Right renal pelvis (tissue), 4 donors: ENCODE data around the gene ASL. TPM values are rescaled to one million over a fixed set of nuclear protein-coding genes. Genes with fewer than 3 reads are reported as not detected.
"Not testable (repeated sequence)": the region's sequence is repeated elsewhere in the genome, so short reads cannot be mapped to it uniquely, and the experiment has no call there.

Experiments
- DNase-seq, 4 donors: peaks; one replicate each; pipeline ENCODE4 v3.0.0-alpha.2; 2013; ENCODE audit warnings: low read depth in 4 of 4, low spot score in 3 of 4, missing footprints in 1 of 4
- polyA plus RNA-seq, 4 donors: library from polyadenylated mRNA; unstranded; fragments of 120-200 nt; gene quantifications; one replicate each; pipeline ENCODE4 v1.2.1, GENCODE V29; 2013; ENCODE audit not compliant: insufficient read length in 4 of 4

The ASL gene
- 10 to 100 TPM; 25.1 to 34.4 (median 28.9) TPM for polyA plus RNA-seq

GRCh38 chr7:66075590-66076461 lies at the start of gene ASL:
TSS of gene ASL (plus strand) at chr7:66075819. CDS start at chr7:66076082, 263 bp downstream.
- DNase-seq: peak; percentile 85 to 88 (median 85)

GRCh38 chr7:66028342-66028741 lies 47.3 kb upstream of the ASL start:
- DNase-seq: not testable (repeated sequence)

- no peak for DNase-seq
Observed at GRCh38 chr7:66033471-66034385, 41.9 kb upstream of the ASL start.

- DNase-seq: not testable (repeated sequence)
Observed at GRCh38 chr7:66034436-66035010, 41.1 kb upstream of the ASL start.

GRCh38 chr7:66036382-66036781 lies 39.2 kb upstream of the ASL start:
- no peak for DNase-seq

- no peak for DNase-seq
Observed at GRCh38 chr7:66036788-66037187, 38.8 kb upstream of the ASL start.

GRCh38 chr7:66039094-66039670 lies 36.4 kb upstream of the ASL start:
- peak in 1 of 4 donors; percentile 16 for DNase-seq

GRCh38 chr7:66043681-66044497 lies 31.7 kb upstream of the ASL start:
- DNase-seq: peak in 2 of 4 donors; percentile 25 to 26

- DNase-seq: not testable (repeated sequence)
Observed at GRCh38 chr7:66044498-66044854, 31.1 kb upstream of the ASL start.

GRCh38 chr7:66047426-66047825 lies 28.2 kb upstream of the ASL start:
- no peak for DNase-seq

- not testable (repeated sequence) for DNase-seq
Observed at GRCh38 chr7:66049886-66050285, 25.7 kb upstream of the ASL start.

- no peak for DNase-seq
Observed at GRCh38 chr7:66050337-66050957, 25.2 kb upstream of the ASL start.

GRCh38 chr7:66050990-66051448 lies 24.6 kb upstream of the ASL start:
- DNase-seq: no peak

GRCh38 chr7:66052447-66052846 lies 23.2 kb upstream of the ASL start:
- DNase-seq: no peak

- DNase-seq: no peak
Observed at GRCh38 chr7:66054063-66054462, 21.6 kb upstream of the ASL start.

GRCh38 chr7:66055321-66055956 lies 20.2 kb upstream of the ASL start:
- DNase-seq: no peak

- no peak for DNase-seq
Observed at GRCh38 chr7:66060796-66061195, 14.8 kb upstream of the ASL start.

GRCh38 chr7:66069732-66070131 lies 5.9 kb upstream of the ASL start:
- DNase-seq: no peak

GRCh38 chr7:66070222-66070621 lies 5.4 kb upstream of the ASL start:
- no peak for DNase-seq
